ENCODE measurements around the gene ZNF496. TPM values are rescaled to one million over a fixed set of nuclear protein-coding genes. Genes with fewer than 3 reads are reported as not detected.

Gene ZNF496
- total RNA-seq, 1 experiment from 2014 or later = 67.2 TPM

DNA sequence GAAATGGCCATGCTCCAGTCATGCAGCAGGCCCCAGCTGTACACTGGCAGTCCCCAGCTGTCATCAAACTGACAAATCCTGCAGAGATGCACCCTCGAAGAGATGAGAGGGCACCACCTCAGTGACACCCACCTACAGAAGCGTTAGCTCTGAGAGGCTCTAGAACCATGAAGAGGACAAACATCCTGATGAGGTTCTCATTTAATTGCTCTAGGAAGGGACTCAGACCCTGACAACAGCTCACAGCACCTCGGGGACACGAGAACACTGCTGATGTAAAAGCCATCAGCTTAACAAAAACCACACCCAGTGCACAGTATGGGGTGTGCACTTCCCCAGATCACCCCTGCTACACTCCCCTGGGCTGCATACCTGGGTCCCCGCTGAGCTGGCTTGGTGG is 3.4 kb downstream of the ZNF496 start:
- CTCF ChIA-PET = interaction anchor here (0.6 to 1.4 kb wide), 4 partner anchors 11 to 1591 kb away, joined by 3 to 4 read pairs (median 4); no protein-coding TSS in a partner anchor

GRCh38 chr1:247326411-247327130 is 5.1 kb downstream of the ZNF496 start:
- Mint-ChIP-seq H3K9me3 (ENCODE audit: unreplicated experiment) (no peaks in the 10 kb centered on the region), H3K27ac (ENCODE audit: low read depth, unreplicated experiment) (no peak overlapping the region), H3K27me3 (ENCODE audit: insufficient read depth, unreplicated experiment) (no peaks in the 10 kb centered on the region), H3K4me3 (ENCODE audit: unreplicated experiment) (no peak overlapping the region), H3K36me3 (ENCODE audit: insufficient read depth, unreplicated experiment) (peaks cover 76% of the 10 kb centered on the region), H3K4me1 (ENCODE audit: insufficient read depth, unreplicated experiment) (peaks cover 8% of the 10 kb centered on the region)
- TF ChIP-seq, protein P1, sequence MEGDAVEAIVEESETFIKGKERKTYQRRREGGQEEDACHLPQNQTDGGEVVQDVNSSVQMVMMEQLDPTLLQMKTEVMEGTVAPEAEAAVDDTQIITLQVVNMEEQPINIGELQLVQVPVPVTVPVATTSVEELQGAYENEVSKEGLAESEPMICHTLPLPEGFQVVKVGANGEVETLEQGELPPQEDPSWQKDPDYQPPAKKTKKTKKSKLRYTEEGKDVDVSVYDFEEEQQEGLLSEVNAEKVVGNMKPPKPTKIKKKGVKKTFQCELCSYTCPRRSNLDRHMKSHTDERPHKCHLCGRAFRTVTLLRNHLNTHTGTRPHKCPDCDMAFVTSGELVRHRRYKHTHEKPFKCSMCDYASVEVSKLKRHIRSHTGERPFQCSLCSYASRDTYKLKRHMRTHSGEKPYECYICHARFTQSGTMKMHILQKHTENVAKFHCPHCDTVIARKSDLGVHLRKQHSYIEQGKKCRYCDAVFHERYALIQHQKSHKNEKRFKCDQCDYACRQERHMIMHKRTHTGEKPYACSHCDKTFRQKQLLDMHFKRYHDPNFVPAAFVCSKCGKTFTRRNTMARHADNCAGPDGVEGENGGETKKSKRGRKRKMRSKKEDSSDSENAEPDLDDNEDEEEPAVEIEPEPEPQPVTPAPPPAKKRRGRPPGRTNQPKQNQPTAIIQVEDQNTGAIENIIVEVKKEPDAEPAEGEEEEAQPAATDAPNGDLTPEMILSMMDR (IDR thresholded peaks at IDR 0.05; ENCODE audit: unreplicated experiment) = no peak
- CTCF ChIA-PET = interaction anchor here (0.5 to 1.9 kb wide), 12 partner anchors 9 to 1346 kb away, joined by 3 to 6 read pairs (median 3); no protein-coding TSS in a partner anchor
- POLR2A ChIA-PET = interaction anchor here (0.6 to 0.8 kb wide), 2 partner anchors 116 to 117 kb away, joined by 3 read pairs; no protein-coding TSS in a partner anchor
- DNase-seq (ENCODE audit: unreplicated experiment) = no peak
- no TSS peak for BruUV-seq (replicated peaks)
- intact Hi-C loops (cut with micrococcal nuclease) = no loop called here

More for the DNA sequence above, 3.4 kb downstream of the ZNF496 start:
- no peak for DNase-seq (ENCODE audit: unreplicated experiment)
- no peak overlapping the region for H3K4me3 Mint-ChIP-seq (ENCODE audit: unreplicated experiment)
- no peaks in the 10 kb centered on the region for H3K9me3 Mint-ChIP-seq (ENCODE audit: unreplicated experiment)
- TF ChIP-seq, protein P1 (IDR thresholded peaks at IDR 0.05; ENCODE audit: unreplicated experiment) = no peak
- POLR2A ChIA-PET = interaction anchor here (0.9 kb wide), 1 partner anchor 30 kb away, joined by 3 read pairs; no protein-coding TSS in a partner anchor
- H3K36me3 Mint-ChIP-seq (ENCODE audit: insufficient read depth, unreplicated experiment) = peaks cover 59% of the 10 kb centered on the region
- H3K27me3 Mint-ChIP-seq (ENCODE audit: insufficient read depth, unreplicated experiment) = no peaks in the 10 kb centered on the region
- intact Hi-C loops (cut with micrococcal nuclease) = no loop called here
- H3K4me1 Mint-ChIP-seq (ENCODE audit: insufficient read depth, unreplicated experiment) = peaks cover 14% of the 10 kb centered on the region
- H3K27ac Mint-ChIP-seq (ENCODE audit: low read depth, unreplicated experiment) = no peak overlapping the region
- BruUV-seq (replicated peaks) = no TSS peak

DNA sequence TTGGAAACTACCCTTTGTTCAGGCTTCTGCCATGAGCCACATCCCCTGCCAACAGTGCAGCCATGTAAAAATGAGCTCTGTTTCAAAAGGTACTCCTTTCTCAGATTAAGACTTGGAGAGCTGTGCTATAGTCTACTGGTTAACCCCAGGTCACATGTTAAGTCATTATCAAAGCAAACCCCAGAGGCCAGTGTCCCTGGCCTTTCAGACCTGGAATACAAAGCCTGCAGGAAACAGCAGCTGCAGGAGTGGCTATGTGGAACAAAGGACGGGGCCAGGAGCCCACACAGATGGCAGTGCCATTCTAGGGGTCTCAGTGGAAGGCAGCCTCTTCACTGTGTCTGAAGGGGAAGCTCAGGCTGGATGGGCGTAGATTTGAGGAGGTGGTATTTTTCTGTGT is 6.7 kb downstream of the ZNF496 start:
- ChIA-PET CTCF (interaction anchor here (0.5 to 1.9 kb wide), 8 partner anchors 10 to 418 kb away, joined by 3 to 7 read pairs (median 3); no protein-coding TSS in a partner anchor), POLR2A (interaction anchor here (0.6 kb wide), 2 partner anchors 11 to 380 kb away, joined by 3 read pairs; no protein-coding TSS in a partner anchor)
- BruUV-seq (replicated peaks) = no TSS peak
- Mint-ChIP-seq H3K9me3 (ENCODE audit: unreplicated experiment) (no peaks in the 10 kb centered on the region), H3K27ac (ENCODE audit: low read depth, unreplicated experiment) (no peak overlapping the region), H3K4me3 (ENCODE audit: unreplicated experiment) (no peak overlapping the region), H3K27me3 (ENCODE audit: insufficient read depth, unreplicated experiment) (no peaks in the 10 kb centered on the region), H3K4me1 (ENCODE audit: insufficient read depth, unreplicated experiment) (no peaks in the 10 kb centered on the region), H3K36me3 (ENCODE audit: insufficient read depth, unreplicated experiment) (peaks cover 85% of the 10 kb centered on the region)
- DNase-seq (ENCODE audit: unreplicated experiment) = no peak
- intact Hi-C loops (cut with micrococcal nuclease) = no loop called here
- TF ChIP-seq, protein P1 (IDR thresholded peaks at IDR 0.05; ENCODE audit: unreplicated experiment) = no peak

DNA sequence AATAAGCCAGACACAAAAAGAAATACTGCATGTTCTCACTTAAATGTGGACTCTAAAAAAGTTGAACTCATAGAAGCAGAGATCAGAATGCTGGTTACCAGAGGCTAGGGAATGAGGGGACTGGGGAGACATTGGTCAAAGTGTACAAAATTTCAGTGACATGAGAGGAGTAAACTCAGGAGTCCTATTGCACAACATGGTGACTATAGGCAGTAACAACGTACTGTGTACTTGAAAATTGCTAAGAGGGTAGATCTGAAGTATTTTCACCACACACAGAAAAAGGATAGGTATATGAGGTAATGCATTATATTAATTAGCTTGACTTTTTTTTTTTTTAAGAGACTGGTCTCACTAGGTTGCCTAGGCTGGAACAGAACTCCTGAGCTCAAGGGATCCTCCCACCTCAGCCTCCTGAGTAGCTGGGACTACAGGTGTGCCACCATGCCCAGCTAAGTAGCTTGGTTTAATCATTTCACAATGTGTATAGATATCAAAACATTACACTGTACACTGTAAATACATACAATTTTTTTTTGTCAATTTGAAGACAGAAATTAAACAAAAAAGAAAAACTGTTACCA is 7.4 kb downstream of the ZNF496 start:
- ChIA-PET POLR2A (no interaction called here), CTCF (interaction anchor here (0.6 to 1.8 kb wide), 7 partner anchors 9 to 417 kb away, joined by 3 to 7 read pairs (median 3); no protein-coding TSS in a partner anchor)
- Mint-ChIP-seq H3K27me3 (ENCODE audit: insufficient read depth, unreplicated experiment) (no peaks in the 10 kb centered on the region), H3K9me3 (ENCODE audit: unreplicated experiment) (no peaks in the 10 kb centered on the region), H3K27ac (ENCODE audit: low read depth, unreplicated experiment) (peak overlapping the region; percentile 53), H3K4me1 (ENCODE audit: insufficient read depth, unreplicated experiment) (no peaks in the 10 kb centered on the region), H3K4me3 (ENCODE audit: unreplicated experiment) (no peak overlapping the region), H3K36me3 (ENCODE audit: insufficient read depth, unreplicated experiment) (peaks cover 88% of the 10 kb centered on the region)
- intact Hi-C loops (cut with micrococcal nuclease) = no loop called here
- no TSS peak for BruUV-seq (replicated peaks)
- DNase-seq (ENCODE audit: unreplicated experiment) = no peak
- TF ChIP-seq, protein P1 (IDR thresholded peaks at IDR 0.05; ENCODE audit: unreplicated experiment) = no peak

Measured in MCF 10A (cell line).